ENCODE data around the gene HSD17B4.
"Not testable (repeated sequence)": the region's sequence is repeated elsewhere in the genome, so short reads cannot be mapped to it uniquely, and the experiment has no call there.

The HSD17B4 gene

DNA sequence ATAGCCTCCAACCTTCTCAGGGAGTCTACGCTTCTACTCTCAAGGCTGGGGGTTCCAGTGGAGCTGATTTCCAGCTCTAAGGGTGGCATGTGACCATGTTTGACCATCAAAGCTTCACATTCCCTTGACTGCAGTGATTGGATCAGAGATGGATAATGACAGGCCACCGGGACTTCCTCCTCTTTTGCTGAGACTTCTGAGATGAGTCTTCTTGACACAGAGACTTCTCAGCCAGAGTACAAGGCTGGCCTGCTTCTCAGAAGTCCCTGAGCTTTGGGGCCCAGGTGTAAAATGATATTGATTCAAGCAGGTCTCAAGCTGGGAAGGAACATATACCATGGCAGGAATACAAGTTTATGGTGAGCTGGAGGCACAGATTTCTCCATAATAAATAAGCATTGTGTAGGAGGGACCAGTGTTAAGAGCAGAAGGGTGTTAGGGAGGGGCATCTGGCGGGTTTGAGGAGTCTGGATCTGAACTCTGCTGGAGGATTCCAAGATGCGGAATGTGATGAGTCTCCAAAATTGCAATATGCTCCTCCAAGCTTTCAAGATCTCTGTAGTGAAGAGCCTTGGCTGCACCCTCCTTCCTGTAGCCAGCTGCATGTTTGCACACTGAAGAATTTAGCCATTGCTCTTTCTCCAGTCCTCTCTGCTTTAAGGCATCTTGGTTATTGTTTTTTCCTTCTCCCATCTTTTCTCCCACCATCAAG is 41.7 kb upstream of the HSD17B4 start:
- no peaks in the 10 kb centered on the region for H3F3A ChIP-seq (ENCODE audit: control insufficient read depth, insufficient read depth)
- H3K36me3 ChIP-seq (ENCODE audit: control insufficient read depth, low read length) = no peaks in the 10 kb centered on the region
- H3K79me2 ChIP-seq (ENCODE audit: control insufficient read depth, low read length) = no peaks in the 10 kb centered on the region
- no peak overlapping the region for H3K4me2 ChIP-seq (ENCODE audit: low read length)
- H3K4me1 ChIP-seq (ENCODE audit: control insufficient read depth, low read length) = peaks cover 18% of the 10 kb centered on the region
- no peaks in the 10 kb centered on the region for H4K20me1 ChIP-seq (ENCODE audit: control insufficient read depth, insufficient read depth, low read depth, low read length)
- peaks cover 5% of the 10 kb centered on the region; the same call in 1 of the 2 replicates for H3K27me3 ChIP-seq (ENCODE audit: control insufficient read depth, low read length)
- H3K9me3 ChIP-seq (ENCODE audit: control insufficient read depth, insufficient read depth, low read length) = no peaks in the 10 kb centered on the region
- H3K9me2 ChIP-seq (replicated peaks; ENCODE audit: control insufficient read depth, low read length) = no peaks in the 10 kb centered on the region
- TF ChIP-seq, protein P1, sequence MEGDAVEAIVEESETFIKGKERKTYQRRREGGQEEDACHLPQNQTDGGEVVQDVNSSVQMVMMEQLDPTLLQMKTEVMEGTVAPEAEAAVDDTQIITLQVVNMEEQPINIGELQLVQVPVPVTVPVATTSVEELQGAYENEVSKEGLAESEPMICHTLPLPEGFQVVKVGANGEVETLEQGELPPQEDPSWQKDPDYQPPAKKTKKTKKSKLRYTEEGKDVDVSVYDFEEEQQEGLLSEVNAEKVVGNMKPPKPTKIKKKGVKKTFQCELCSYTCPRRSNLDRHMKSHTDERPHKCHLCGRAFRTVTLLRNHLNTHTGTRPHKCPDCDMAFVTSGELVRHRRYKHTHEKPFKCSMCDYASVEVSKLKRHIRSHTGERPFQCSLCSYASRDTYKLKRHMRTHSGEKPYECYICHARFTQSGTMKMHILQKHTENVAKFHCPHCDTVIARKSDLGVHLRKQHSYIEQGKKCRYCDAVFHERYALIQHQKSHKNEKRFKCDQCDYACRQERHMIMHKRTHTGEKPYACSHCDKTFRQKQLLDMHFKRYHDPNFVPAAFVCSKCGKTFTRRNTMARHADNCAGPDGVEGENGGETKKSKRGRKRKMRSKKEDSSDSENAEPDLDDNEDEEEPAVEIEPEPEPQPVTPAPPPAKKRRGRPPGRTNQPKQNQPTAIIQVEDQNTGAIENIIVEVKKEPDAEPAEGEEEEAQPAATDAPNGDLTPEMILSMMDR (IDR thresholded peaks at IDR 0.05; ENCODE audit: low read depth, low read length, poor library complexity, severe bottlenecking) = no peak
- no peak for TF ChIP-seq EZH2phosphoT487 (IDR thresholded peaks at IDR 0.05; ENCODE audit: borderline replicate concordance, low read length)
- H3K4me3 ChIP-seq (ENCODE audit: low read length) = no peak overlapping the region
- no peak overlapping the region for H3K27ac ChIP-seq (ENCODE audit: low read depth, low read length)

DNA sequence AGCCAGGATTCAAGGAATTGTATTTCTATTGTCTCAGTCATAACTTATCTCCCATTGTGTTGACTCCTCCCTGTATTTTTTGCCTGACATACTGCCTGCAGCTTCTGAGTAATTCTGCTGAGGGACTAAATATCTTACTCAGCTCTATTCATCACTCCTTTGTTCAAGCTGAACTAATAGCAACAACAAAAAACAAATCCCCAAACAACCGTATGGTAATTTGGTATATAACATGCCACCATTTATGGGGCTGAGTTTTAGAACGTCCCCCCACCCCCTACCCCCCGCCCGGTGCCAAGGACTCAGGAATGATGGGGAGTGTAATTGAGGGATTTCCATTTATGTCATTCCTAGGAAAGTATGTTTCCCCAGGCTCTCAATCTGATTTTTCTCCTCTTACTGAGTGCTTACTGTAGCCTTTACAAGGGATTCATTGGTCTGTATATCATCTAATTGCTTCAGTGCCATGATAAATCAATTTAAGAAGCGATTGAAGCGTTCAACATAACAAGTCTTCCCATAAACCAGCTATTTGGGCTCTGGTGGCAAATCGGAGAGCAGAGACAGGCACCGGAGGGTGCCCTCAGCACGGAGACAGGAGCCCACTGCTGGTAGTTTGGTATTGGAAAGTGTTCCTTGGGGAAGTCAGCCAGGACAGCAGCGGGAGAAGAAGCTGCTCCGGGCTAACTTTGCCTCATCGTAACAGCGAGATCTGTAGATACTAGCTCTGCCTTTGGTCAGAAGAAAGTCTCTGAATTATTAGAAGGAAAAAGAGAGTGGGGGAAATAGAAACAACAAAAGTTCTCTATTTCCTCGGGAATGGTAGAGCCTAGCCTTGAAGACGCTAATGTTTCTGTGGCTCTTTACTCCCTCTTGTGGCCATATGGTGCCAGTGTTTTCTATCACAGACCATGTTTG is 40.7 kb upstream of the HSD17B4 start:
- Histone ChIP-seq H3K4me3 (ENCODE audit: low read length) (peak overlapping the region; percentile 68), H3K36me3 (ENCODE audit: control insufficient read depth, low read length) (no peaks in the 10 kb centered on the region), H3K27me3 (ENCODE audit: control insufficient read depth, low read length) (peaks cover 5% of the 10 kb centered on the region; the same call in 1 of the 2 replicates), H3K79me2 (ENCODE audit: control insufficient read depth, low read length) (no peaks in the 10 kb centered on the region), H3K9me3 (ENCODE audit: control insufficient read depth, insufficient read depth, low read length) (no peaks in the 10 kb centered on the region), H3K4me2 (ENCODE audit: low read length) (peak overlapping the region; percentile 85), H3K9me2 (replicated peaks; ENCODE audit: control insufficient read depth, low read length) (no peaks in the 10 kb centered on the region), H3K27ac (ENCODE audit: low read depth, low read length) (no peak overlapping the region), H3K4me1 (ENCODE audit: control insufficient read depth, low read length) (peaks cover 16% of the 10 kb centered on the region), H3F3A (ENCODE audit: control insufficient read depth, insufficient read depth) (no peaks in the 10 kb centered on the region), H4K20me1 (ENCODE audit: control insufficient read depth, insufficient read depth, low read depth, low read length) (no peaks in the 10 kb centered on the region)
- TF ChIP-seq, protein P1 (IDR thresholded peaks at IDR 0.05; ENCODE audit: low read depth, low read length, poor library complexity, severe bottlenecking) = peak; percentile 90
- TF ChIP-seq EZH2phosphoT487 (IDR thresholded peaks at IDR 0.05; ENCODE audit: borderline replicate concordance, low read length) = no peak

- no peaks in the 10 kb centered on the region for H3K9me3 ChIP-seq (ENCODE audit: control insufficient read depth, insufficient read depth, low read length)
- H3K36me3 ChIP-seq (ENCODE audit: control insufficient read depth, low read length) = no peaks in the 10 kb centered on the region
- H3K27ac ChIP-seq (ENCODE audit: low read depth, low read length) = no peak overlapping the region
- no peaks in the 10 kb centered on the region for H4K20me1 ChIP-seq (ENCODE audit: control insufficient read depth, insufficient read depth, low read depth, low read length)
- no peaks in the 10 kb centered on the region for H3K9me2 ChIP-seq (replicated peaks; ENCODE audit: control insufficient read depth, low read length)
- H3F3A ChIP-seq (ENCODE audit: control insufficient read depth, insufficient read depth) = no peaks in the 10 kb centered on the region
- H3K27me3 ChIP-seq (ENCODE audit: control insufficient read depth, low read length) = peaks cover 5% of the 10 kb centered on the region; the same call in 1 of the 2 replicates
- no peaks in the 10 kb centered on the region for H3K79me2 ChIP-seq (ENCODE audit: control insufficient read depth, low read length)
- H3K4me1 ChIP-seq (ENCODE audit: control insufficient read depth, low read length) = peaks cover 18% of the 10 kb centered on the region
- H3K4me2 ChIP-seq (ENCODE audit: low read length) = peak overlapping the region; percentile 85
- TF ChIP-seq EZH2phosphoT487 (IDR thresholded peaks at IDR 0.05; ENCODE audit: borderline replicate concordance, low read length) = no peak
- TF ChIP-seq, protein P1 (IDR thresholded peaks at IDR 0.05; ENCODE audit: low read depth, low read length, poor library complexity, severe bottlenecking) = no peak
- H3K4me3 ChIP-seq (ENCODE audit: low read length) = no peak overlapping the region; the same call in 1 of the 2 replicates
Measured at GRCh38 chr5:119412279-119413227, 39.7 kb upstream of the HSD17B4 start.

DNA sequence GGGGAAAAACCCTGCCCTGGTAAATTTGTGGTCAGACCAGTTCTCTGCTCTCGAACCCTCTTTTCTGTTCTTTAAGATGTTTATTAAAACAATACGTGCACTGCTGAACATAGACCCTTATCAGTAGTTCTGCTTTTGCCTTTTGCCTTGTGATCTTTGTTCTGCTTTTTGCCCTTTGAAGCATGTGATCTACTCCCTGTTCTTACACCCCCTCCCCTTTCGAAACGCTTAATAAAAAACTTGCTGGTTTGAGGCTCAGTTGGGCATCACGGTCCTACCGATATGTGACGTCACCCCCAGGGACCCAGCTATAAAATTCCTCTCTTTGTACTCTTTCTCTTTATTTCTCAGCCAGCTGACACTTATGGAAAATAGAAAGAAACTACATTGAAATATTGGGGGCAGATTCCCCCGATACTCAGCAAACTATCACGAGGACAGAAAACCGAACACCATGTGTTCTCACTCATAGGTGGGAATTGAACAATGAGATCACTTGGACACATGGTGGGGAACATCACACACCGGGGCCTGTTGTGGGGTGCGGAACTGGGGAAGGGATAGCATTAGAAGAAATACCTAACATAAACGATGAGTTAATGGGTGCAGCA is 38.1 kb upstream of the HSD17B4 start:
- not testable (repeated sequence) for H3K27me3 ChIP-seq (ENCODE audit: control insufficient read depth, low read length); H3K36me3 ChIP-seq (ENCODE audit: control insufficient read depth, low read length); H3K9me2 ChIP-seq (replicated peaks; ENCODE audit: control insufficient read depth, low read length); H4K20me1 ChIP-seq (ENCODE audit: control insufficient read depth, insufficient read depth, low read depth, low read length); H3K9me3 ChIP-seq (ENCODE audit: control insufficient read depth, insufficient read depth, low read length); H3K79me2 ChIP-seq (ENCODE audit: control insufficient read depth, low read length); H3K4me3 ChIP-seq (ENCODE audit: low read length); H3K27ac ChIP-seq (ENCODE audit: low read depth, low read length); H3F3A ChIP-seq (ENCODE audit: control insufficient read depth, insufficient read depth)
- Histone ChIP-seq H3K4me1 (ENCODE audit: control insufficient read depth, low read length) (peaks cover 34% of the 10 kb centered on the region), H3K4me2 (ENCODE audit: low read length) (peak overlapping the region; percentile 26; the same call in 1 of the 2 replicates)
